ENCODE data around the gene VAT1. TPM values are rescaled to one million over a fixed set of nuclear protein-coding genes. Genes with fewer than 3 reads are reported as not detected.
A peak's percentile ranks its signal among the peaks of the same experiment; 100 is the strongest.

VAT1 gene
- total and polyA plus RNA-seq, 2 of the 13 experiments (the other 11 are each of a cell fraction or from before 2014, with no cell fraction given): 143 to 205 TPM

DNA sequence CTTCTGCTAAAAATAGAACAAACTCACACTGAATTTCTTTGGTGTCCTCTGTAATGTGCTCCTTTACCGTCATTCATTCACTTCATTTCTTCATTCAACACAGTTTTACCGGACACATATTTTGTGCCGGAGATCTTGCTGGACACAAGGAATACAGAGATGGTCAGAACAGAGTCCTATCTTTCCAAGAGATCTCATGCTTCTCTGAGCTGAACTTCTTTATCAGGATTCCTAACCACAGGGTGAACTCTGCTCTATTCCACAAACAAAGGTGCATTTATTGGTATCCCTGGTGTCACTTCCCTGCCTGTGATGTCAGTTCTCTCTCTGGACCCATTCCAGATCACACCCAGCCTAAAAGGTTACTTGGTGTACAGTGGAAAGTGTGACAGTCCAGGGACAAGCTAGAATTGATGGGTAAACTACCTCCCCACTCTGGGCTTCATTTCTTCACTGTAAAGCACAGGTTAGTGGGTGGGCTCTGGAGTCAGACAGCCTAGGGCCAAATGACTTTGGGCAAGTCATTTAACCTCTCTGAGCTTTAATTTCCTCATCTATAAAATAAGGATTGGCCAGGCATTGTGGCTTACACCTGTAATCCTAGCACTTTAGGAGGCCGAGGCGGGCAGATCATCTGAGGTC is 11.4 kb downstream of the VAT1 start (continued):
- TF ChIP-seq, protein P1, sequence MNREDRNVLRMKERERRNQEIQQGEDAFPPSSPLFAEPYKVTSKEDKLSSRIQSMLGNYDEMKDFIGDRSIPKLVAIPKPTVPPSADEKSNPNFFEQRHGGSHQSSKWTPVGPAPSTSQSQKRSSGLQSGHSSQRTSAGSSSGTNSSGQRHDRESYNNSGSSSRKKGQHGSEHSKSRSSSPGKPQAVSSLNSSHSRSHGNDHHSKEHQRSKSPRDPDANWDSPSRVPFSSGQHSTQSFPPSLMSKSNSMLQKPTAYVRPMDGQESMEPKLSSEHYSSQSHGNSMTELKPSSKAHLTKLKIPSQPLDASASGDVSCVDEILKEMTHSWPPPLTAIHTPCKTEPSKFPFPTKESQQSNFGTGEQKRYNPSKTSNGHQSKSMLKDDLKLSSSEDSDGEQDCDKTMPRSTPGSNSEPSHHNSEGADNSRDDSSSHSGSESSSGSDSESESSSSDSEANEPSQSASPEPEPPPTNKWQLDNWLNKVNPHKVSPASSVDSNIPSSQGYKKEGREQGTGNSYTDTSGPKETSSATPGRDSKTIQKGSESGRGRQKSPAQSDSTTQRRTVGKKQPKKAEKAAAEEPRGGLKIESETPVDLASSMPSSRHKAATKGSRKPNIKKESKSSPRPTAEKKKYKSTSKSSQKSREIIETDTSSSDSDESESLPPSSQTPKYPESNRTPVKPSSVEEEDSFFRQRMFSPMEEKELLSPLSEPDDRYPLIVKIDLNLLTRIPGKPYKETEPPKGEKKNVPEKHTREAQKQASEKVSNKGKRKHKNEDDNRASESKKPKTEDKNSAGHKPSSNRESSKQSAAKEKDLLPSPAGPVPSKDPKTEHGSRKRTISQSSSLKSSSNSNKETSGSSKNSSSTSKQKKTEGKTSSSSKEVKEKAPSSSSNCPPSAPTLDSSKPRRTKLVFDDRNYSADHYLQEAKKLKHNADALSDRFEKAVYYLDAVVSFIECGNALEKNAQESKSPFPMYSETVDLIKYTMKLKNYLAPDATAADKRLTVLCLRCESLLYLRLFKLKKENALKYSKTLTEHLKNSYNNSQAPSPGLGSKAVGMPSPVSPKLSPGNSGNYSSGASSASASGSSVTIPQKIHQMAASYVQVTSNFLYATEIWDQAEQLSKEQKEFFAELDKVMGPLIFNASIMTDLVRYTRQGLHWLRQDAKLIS (CRISPR knock-in tag; IDR thresholded peaks at IDR 0.05): no peak
- TF ChIP-seq, protein P2, sequence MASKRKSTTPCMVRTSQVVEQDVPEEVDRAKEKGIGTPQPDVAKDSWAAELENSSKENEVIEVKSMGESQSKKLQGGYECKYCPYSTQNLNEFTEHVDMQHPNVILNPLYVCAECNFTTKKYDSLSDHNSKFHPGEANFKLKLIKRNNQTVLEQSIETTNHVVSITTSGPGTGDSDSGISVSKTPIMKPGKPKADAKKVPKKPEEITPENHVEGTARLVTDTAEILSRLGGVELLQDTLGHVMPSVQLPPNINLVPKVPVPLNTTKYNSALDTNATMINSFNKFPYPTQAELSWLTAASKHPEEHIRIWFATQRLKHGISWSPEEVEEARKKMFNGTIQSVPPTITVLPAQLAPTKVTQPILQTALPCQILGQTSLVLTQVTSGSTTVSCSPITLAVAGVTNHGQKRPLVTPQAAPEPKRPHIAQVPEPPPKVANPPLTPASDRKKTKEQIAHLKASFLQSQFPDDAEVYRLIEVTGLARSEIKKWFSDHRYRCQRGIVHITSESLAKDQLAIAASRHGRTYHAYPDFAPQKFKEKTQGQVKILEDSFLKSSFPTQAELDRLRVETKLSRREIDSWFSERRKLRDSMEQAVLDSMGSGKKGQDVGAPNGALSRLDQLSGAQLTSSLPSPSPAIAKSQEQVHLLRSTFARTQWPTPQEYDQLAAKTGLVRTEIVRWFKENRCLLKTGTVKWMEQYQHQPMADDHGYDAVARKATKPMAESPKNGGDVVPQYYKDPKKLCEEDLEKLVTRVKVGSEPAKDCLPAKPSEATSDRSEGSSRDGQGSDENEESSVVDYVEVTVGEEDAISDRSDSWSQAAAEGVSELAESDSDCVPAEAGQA (IDR thresholded peaks at IDR 0.05; ENCODE audit: low read depth): peak; percentile 73; the same call in 1 of the 2 replicates
- TF ChIP-seq, protein P2 (CRISPR knock-in tag; IDR thresholded peaks at IDR 0.05; ENCODE audit: borderline replicate concordance): no peak
- TF ChIP-seq BRD4 (CRISPR knock-in tag; IDR thresholded peaks at IDR 0.05): 0 out of 2 replicates have a peak, but pooled peaks have one; percentile 11
- TF ChIP-seq MXD4 (CRISPR knock-in tag; IDR thresholded peaks at IDR 0.05): no peak
- TF ChIP-seq, protein P3, sequence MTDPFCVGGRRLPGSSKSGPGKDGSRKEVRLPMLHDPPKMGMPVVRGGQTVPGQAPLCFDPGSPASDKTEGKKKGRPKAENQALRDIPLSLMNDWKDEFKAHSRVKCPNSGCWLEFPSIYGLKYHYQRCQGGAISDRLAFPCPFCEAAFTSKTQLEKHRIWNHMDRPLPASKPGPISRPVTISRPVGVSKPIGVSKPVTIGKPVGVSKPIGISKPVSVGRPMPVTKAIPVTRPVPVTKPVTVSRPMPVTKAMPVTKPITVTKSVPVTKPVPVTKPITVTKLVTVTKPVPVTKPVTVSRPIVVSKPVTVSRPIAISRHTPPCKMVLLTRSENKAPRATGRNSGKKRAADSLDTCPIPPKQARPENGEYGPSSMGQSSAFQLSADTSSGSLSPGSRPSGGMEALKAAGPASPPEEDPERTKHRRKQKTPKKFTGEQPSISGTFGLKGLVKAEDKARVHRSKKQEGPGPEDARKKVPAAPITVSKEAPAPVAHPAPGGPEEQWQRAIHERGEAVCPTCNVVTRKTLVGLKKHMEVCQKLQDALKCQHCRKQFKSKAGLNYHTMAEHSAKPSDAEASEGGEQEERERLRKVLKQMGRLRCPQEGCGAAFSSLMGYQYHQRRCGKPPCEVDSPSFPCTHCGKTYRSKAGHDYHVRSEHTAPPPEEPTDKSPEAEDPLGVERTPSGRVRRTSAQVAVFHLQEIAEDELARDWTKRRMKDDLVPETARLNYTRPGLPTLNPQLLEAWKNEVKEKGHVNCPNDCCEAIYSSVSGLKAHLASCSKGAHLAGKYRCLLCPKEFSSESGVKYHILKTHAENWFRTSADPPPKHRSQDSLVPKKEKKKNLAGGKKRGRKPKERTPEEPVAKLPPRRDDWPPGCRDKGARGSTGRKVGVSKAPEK (CRISPR knock-in tag; IDR thresholded peaks at IDR 0.05; ENCODE audit: borderline replicate concordance): no peak
- TF ChIP-seq ZNF564 (CRISPR knock-in tag; IDR thresholded peaks at IDR 0.05): no peak
- TF ChIP-seq MAFG (CRISPR knock-in tag; IDR thresholded peaks at IDR 0.05): no peak
- no peak for TF ChIP-seq TOE1 (CRISPR knock-in tag; IDR thresholded peaks at IDR 0.05)
- TF ChIP-seq MTA3 (CRISPR knock-in tag; IDR thresholded peaks at IDR 0.05): no peak
- TF ChIP-seq, protein P4, sequence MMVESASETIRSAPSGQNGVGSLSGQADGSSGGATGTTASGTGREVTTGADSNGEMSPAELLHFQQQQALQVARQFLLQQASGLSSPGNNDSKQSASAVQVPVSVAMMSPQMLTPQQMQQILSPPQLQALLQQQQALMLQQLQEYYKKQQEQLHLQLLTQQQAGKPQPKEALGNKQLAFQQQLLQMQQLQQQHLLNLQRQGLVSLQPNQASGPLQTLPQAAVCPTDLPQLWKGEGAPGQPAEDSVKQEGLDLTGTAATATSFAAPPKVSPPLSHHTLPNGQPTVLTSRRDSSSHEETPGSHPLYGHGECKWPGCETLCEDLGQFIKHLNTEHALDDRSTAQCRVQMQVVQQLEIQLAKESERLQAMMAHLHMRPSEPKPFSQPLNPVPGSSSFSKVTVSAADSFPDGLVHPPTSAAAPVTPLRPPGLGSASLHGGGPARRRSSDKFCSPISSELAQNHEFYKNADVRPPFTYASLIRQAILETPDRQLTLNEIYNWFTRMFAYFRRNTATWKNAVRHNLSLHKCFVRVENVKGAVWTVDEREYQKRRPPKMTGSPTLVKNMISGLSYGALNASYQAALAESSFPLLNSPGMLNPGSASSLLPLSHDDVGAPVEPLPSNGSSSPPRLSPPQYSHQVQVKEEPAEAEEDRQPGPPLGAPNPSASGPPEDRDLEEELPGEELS (CRISPR knock-in tag; IDR thresholded peaks at IDR 0.05): peak; percentile 71
- no peak for TF ChIP-seq ZNF207 (IDR thresholded peaks at IDR 0.05; ENCODE audit: borderline replicate concordance)
- TF ChIP-seq, protein P5, sequence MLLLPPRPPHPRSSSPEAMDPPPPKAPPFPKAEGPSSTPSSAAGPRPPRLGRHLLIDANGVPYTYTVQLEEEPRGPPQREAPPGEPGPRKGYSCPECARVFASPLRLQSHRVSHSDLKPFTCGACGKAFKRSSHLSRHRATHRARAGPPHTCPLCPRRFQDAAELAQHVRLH (CRISPR knock-in tag; IDR thresholded peaks at IDR 0.05; ENCODE audit: borderline replicate concordance, low read depth): no peak
- TF ChIP-seq ATRX (CRISPR knock-in tag; IDR thresholded peaks at IDR 0.05; ENCODE audit: borderline replicate concordance): no peak
- no peak for TF ChIP-seq ZNF678 (CRISPR knock-in tag; IDR thresholded peaks at IDR 0.05)
